ENCODE data around the gene STYXL2.

- TF ChIP-seq CTCF (IDR thresholded peaks at IDR 0.05) = no peak
- no peak for TF ChIP-seq POLR2A (IDR thresholded peaks at IDR 0.05)
These were observed 36.6 kb upstream of the STYXL2 start for GRCh38 chr1:167057241-167057688.
